Breast epithelium (tissue), 4 donors: ENCODE measurements around the gene ZMIZ1. TPM values are rescaled to one million over a fixed set of nuclear protein-coding genes. Genes with fewer than 3 reads are reported as not detected.

ENCODE experiments used
- DNase-seq, 2 donors: peaks; one replicate each; pipeline ENCODE4 v3.0.0-alpha.2; 2019; ENCODE audit warnings: low spot score in 2 of 2
- H3K27ac ChIP-seq, 2 donors: fragments of 200-600 bp; sonication (generic) in 1 of 2; one replicate each; pipeline ENCODE4 v1.5.1; 2016 to 2019; ENCODE audit warnings: mild to moderate bottlenecking in 1 of 2
- H3K27me3 ChIP-seq, 2 donors: fragments of 200-600 bp; sonication (generic) in 1 of 2; one replicate each; pipeline versions ENCODE4 v1.5.1 to v1.6.0; 2017 to 2019; ENCODE audit warnings: control low read depth in 1 of 2, mild to moderate bottlenecking in 1 of 2
- H3K36me3 ChIP-seq: fragments of 200-600 bp; one replicate; pipeline ENCODE4 v1.5.1; 2019
- H3K4me1 ChIP-seq, 2 donors: fragments of 200-600 bp; sonication (generic); one replicate each; pipeline ENCODE4 v1.5.1; 2016 to 2019; ENCODE audit warnings: control low read depth in 1 of 2
- H3K4me3 ChIP-seq, 3 donors: fragments of 200-600 bp; sonication (generic); 1 replicate in 2 of 3; 2 replicates in 1 of 3; pipeline ENCODE4 v1.5.1; 2016 to 2019; ENCODE audit warnings: mild to moderate bottlenecking in 3 of 3, moderate library complexity in 2 of 3
- H3K9me3 ChIP-seq, 2 donors: fragments of 200-600 bp; sonication (generic) in 1 of 2; one replicate each; pipeline ENCODE4 v1.5.1; 2016 to 2019; ENCODE audit warnings: control low read depth in 1 of 2
- POLR2A ChIP-seq: fragments of 450-650 bp; IDR thresholded peaks from one replicate; pipeline ENCODE4 v1.6.1; 2016; ENCODE audit warnings: antibody characterized with exemption, mild to moderate bottlenecking, moderate library complexity
- POLR2AphosphoS5 ChIP-seq, 3 donors: sonication (generic); formaldehyde crosslinking; IDR thresholded peaks; one replicate each; pipeline ENCODE4 v1.6.1; 2017; ENCODE audit warnings: antibody characterized with exemption in 3 of 3
- intact Hi-C: fragments of 100-400 bp; cut with DNase I; formaldehyde crosslinking; loops from one replicate; pipeline ENCODE4 v1.15.1; 2023; ENCODE audit warnings: low total_unique reads
- total RNA-seq, 3 donors: library from RNA; depleted of rRNA; stranded (reverse); fragments of >200 nt; gene quantifications; one replicate each; pipeline ENCODE4 v1.1.0, GENCODE V29; 2016
- TF ChIP-seq, protein P1 (sequence below), 3 donors: fragments of 450-650 bp; IDR thresholded peaks; one replicate each; pipeline ENCODE4 v1.5.1; 2016 to 2017; ENCODE audit warnings: antibody characterized with exemption in 3 of 3, mild to moderate bottlenecking in 3 of 3, moderate library complexity in 3 of 3

ZMIZ1 gene
- total RNA-seq, 3 donors from 2014 or later: 34.4 to 63.7 (median 39.8) TPM

DNA sequence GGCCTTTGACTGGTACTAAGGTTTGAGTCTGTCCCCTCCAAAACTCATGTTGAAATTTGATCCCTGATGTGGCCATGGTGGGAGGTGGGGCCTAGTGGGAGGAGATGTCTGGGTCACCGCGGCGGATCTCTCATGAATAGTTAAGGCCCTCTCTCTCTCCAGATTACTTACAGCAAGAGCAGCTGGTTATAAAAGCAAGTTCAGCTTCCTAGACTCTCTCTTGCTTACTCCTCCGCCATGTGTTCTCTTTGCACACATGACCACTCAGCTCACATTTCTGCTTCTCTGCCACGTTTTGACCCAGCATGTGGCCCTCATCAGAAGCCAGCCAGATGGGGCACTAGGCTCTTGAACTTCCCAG, 29.9 kb upstream of the ZMIZ1 start:
- no peak for DNase-seq
- Histone ChIP-seq H3K36me3 (no peaks in the 10 kb centered on the region), H3K4me3 (no peak overlapping the region), H3K9me3 (no peaks in the 10 kb centered on the region), H3K27ac (no peak overlapping the region), H3K4me1 (no peaks in the 10 kb centered on the region), H3K27me3 (no peaks in the 10 kb centered on the region)
- intact Hi-C loops: no loop called here
- TF ChIP-seq, protein P1, sequence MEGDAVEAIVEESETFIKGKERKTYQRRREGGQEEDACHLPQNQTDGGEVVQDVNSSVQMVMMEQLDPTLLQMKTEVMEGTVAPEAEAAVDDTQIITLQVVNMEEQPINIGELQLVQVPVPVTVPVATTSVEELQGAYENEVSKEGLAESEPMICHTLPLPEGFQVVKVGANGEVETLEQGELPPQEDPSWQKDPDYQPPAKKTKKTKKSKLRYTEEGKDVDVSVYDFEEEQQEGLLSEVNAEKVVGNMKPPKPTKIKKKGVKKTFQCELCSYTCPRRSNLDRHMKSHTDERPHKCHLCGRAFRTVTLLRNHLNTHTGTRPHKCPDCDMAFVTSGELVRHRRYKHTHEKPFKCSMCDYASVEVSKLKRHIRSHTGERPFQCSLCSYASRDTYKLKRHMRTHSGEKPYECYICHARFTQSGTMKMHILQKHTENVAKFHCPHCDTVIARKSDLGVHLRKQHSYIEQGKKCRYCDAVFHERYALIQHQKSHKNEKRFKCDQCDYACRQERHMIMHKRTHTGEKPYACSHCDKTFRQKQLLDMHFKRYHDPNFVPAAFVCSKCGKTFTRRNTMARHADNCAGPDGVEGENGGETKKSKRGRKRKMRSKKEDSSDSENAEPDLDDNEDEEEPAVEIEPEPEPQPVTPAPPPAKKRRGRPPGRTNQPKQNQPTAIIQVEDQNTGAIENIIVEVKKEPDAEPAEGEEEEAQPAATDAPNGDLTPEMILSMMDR (IDR thresholded peaks at IDR 0.05): no peak
- TF ChIP-seq POLR2AphosphoS5 (IDR thresholded peaks at IDR 0.05): no peak

GRCh38 chr10:79042639-79043411, 25.9 kb upstream of the ZMIZ1 start:
- intact Hi-C loops: no loop called here
- no peak for DNase-seq
- Histone ChIP-seq H3K4me3 (no peak overlapping the region), H3K4me1 (no peaks in the 10 kb centered on the region), H3K36me3 (no peaks in the 10 kb centered on the region), H3K27me3 (no peaks in the 10 kb centered on the region), H3K27ac (no peak overlapping the region), H3K9me3 (no peaks in the 10 kb centered on the region)
- TF ChIP-seq POLR2A (no peak), POLR2AphosphoS5 (IDR thresholded peaks at IDR 0.05) (no peak)
- TF ChIP-seq, protein P1 (IDR thresholded peaks at IDR 0.05): no peak

DNA sequence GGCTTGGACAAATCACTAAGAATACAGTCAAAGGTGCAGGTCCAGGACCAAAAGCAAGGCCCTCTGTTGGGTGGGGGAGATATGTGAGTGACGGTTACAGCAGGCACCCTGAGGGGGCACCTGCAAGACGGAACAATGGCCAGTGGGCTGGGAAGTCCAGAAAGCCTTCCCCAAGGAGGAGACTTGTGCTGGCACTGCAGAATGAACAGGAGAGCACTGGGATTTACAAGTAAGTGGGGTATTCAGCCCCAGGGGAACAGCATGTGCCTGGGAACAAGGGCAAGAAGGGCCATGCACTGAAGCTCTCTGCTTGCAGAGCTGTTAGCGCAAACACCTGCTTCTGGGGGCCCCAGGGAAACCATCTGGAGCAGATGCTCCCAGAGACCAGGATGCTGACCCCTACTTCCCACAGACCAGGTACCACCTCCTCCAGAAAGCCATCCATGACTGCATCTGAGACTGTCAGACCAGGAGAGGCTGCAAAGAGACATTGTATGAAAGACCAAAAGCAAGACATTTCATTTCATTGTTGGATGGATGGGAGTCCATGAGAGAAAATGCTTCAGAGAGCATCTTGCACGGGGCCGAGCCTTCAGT, 24.6 kb upstream of the ZMIZ1 start:
- TF ChIP-seq, protein P1 (IDR thresholded peaks at IDR 0.05): no peak
- TF ChIP-seq POLR2A: no peak
- TF ChIP-seq POLR2AphosphoS5 (IDR thresholded peaks at IDR 0.05): no peak
- no peaks in the 10 kb centered on the region for H3K9me3 ChIP-seq
- no peak overlapping the region for H3K27ac ChIP-seq
- DNase-seq: peak in 1 of 2 donors; percentile 15
- H3K36me3 ChIP-seq: no peaks in the 10 kb centered on the region
- intact Hi-C loops: no loop called here
- H3K4me3 ChIP-seq: no peak overlapping the region
- H3K4me1 ChIP-seq: no peaks in the 10 kb centered on the region
- no peaks in the 10 kb centered on the region for H3K27me3 ChIP-seq

- no peak overlapping the region for H3K27ac ChIP-seq
- intact Hi-C loops: no loop called here
- DNase-seq: peak in 1 of 2 donors; percentile 35
- H3K27me3 ChIP-seq: no peaks in the 10 kb centered on the region
- H3K4me1 ChIP-seq: no peaks in the 10 kb centered on the region
- H3K36me3 ChIP-seq: no peaks in the 10 kb centered on the region
- H3K9me3 ChIP-seq: no peaks in the 10 kb centered on the region
- no peak overlapping the region for H3K4me3 ChIP-seq
- TF ChIP-seq POLR2AphosphoS5 (IDR thresholded peaks at IDR 0.05) (no peak), POLR2A (no peak)
- TF ChIP-seq, protein P1 (IDR thresholded peaks at IDR 0.05): no peak
Measured at GRCh38 chr10:79044846-79045245, 23.9 kb upstream of the ZMIZ1 start.

GRCh38 chr10:79045566-79046175, 23.1 kb upstream of the ZMIZ1 start:
- Histone ChIP-seq H3K9me3 (no peaks in the 10 kb centered on the region), H3K36me3 (no peaks in the 10 kb centered on the region), H3K27ac (no peak overlapping the region), H3K4me3 (no peak overlapping the region), H3K4me1 (no peaks in the 10 kb centered on the region), H3K27me3 (no peaks in the 10 kb centered on the region)
- DNase-seq: peak in 1 of 2 donors; percentile 19
- intact Hi-C loops: no loop called here
- TF ChIP-seq, protein P1 (IDR thresholded peaks at IDR 0.05): no peak
- TF ChIP-seq POLR2AphosphoS5 (IDR thresholded peaks at IDR 0.05) (no peak), POLR2A (no peak)
